Liver (tissue), 9 donors: Measurements from ENCODE around the gene BTBD9. TPM values are rescaled to one million over a fixed set of nuclear protein-coding genes. Genes with fewer than 3 reads are reported as not detected.

Source experiments
- DNase-seq: peaks from one replicate; pipeline ENCODE4 v3.0.0-alpha.2; 2017; ENCODE audit warnings: low spot score
- H3K27ac ChIP-seq, 2 donors: one replicate each; pipeline ENCODE4 v1.7.0; 2013; ENCODE audit warnings: inconsistent platforms in 2 of 2, low read length in 2 of 2, control low read depth in 1 of 2, low read depth in 1 of 2, mild to moderate bottlenecking in 1 of 2
- H3K27me3 ChIP-seq, 4 donors: one replicate each; pipeline versions ENCODE4 v1.6.1 to v1.7.0; 2013; ENCODE audit warnings: low read length in 3 of 4, inconsistent platforms in 1 of 4, mild to moderate bottlenecking in 1 of 4, moderate library complexity in 1 of 4; ENCODE audit not compliant: control insufficient read depth in 4 of 4, insufficient read depth in 4 of 4
- H3K36me3 ChIP-seq, 4 donors: one replicate each; pipeline versions ENCODE4 v1.6.1 to v1.7.0; 2013; ENCODE audit warnings: low read length in 3 of 4, mild to moderate bottlenecking in 3 of 4, low read depth in 1 of 4, moderate library complexity in 1 of 4; ENCODE audit not compliant: control insufficient read depth in 4 of 4, insufficient read depth in 3 of 4
- H3K4me1 ChIP-seq, 4 donors: one replicate each; pipeline versions ENCODE4 v1.6.1 to v1.7.0; 2013; ENCODE audit warnings: low read length in 3 of 4, mild to moderate bottlenecking in 3 of 4, moderate library complexity in 1 of 4; ENCODE audit not compliant: control insufficient read depth in 4 of 4, insufficient read depth in 4 of 4
- H3K4me3 ChIP-seq, 3 donors: one replicate each; pipeline versions ENCODE4 v1.6.1 to v1.7.0; 2013; ENCODE audit warnings: low read length in 3 of 3, control low read depth in 1 of 3, low read depth in 1 of 3, mild to moderate bottlenecking in 1 of 3
- H3K9ac ChIP-seq, 2 donors: one replicate each; pipeline ENCODE4 v1.7.0; 2013; ENCODE audit warnings: low read length in 2 of 2, mild to moderate bottlenecking in 2 of 2, moderate library complexity in 2 of 2, control low read depth in 1 of 2, low read depth in 1 of 2
- H3K9me3 ChIP-seq, 4 donors: one replicate each; pipeline versions ENCODE4 v1.6.1 to v1.7.0; 2013; ENCODE audit warnings: low read length in 3 of 4; ENCODE audit not compliant: control insufficient read depth in 4 of 4
- CTCF ChIP-seq: fragments of 150-350 bp; IDR thresholded peaks from 2 replicates; pipeline ENCODE4 v1.5.1; 2017; ENCODE audit warnings: improper control_type of control experiment, low read depth, low read length; ENCODE audit not compliant: missing input control
- EGR1 ChIP-seq, 2 donors: IDR thresholded peaks; 2 replicates each; pipeline ENCODE4 v1.6.1; 2016 to 2018; ENCODE audit warnings: antibody characterized with exemption in 2 of 2, low read depth in 2 of 2
- FOXA1 ChIP-seq: IDR thresholded peaks from 2 replicates; pipeline ENCODE4 v1.6.1; 2016; ENCODE audit warnings: antibody characterized with exemption
- FOXA2 ChIP-seq: IDR thresholded peaks from 2 replicates; pipeline ENCODE4 v1.6.1; 2016; ENCODE audit warnings: antibody characterized with exemption
- GABPA ChIP-seq, 2 donors: IDR thresholded peaks in 1 of 2; conservative IDR thresholded peaks in 1 of 2; 2 replicates each; pipeline ENCODE4 v1.6.1; 2016; ENCODE audit warnings: antibody characterized with exemption in 2 of 2, mild to moderate bottlenecking in 1 of 2, moderate library complexity in 1 of 2
- HNF4A ChIP-seq, 2 donors: conservative IDR thresholded peaks; 2 replicates each; pipeline ENCODE4 v1.6.1; 2016; ENCODE audit warnings: antibody characterized with exemption in 2 of 2, mild to moderate bottlenecking in 2 of 2
- HNF4G ChIP-seq: IDR thresholded peaks from 2 replicates; pipeline ENCODE4 v1.6.1; 2016; ENCODE audit warnings: antibody characterized with exemption
- JUND ChIP-seq, 2 donors: IDR thresholded peaks; 2 replicates each; pipeline ENCODE4 v1.6.1; 2016; ENCODE audit warnings: antibody characterized with exemption in 2 of 2
- MAX ChIP-seq: IDR thresholded peaks from 2 replicates; pipeline ENCODE4 v1.6.1; 2016; ENCODE audit warnings: antibody characterized with exemption
- RAD21 ChIP-seq, 2 donors: IDR thresholded peaks; 2 replicates each; pipeline ENCODE4 v1.6.1; 2016; ENCODE audit warnings: antibody characterized with exemption in 2 of 2, mild to moderate bottlenecking in 2 of 2
- RXRA ChIP-seq, 2 donors: IDR thresholded peaks; 2 replicates each; pipeline ENCODE4 v1.6.1; 2017 to 2018; ENCODE audit warnings: antibody characterized with exemption in 2 of 2, mild to moderate bottlenecking in 1 of 2
- SP1 ChIP-seq: IDR thresholded peaks from 2 replicates; pipeline ENCODE4 v1.6.1; 2018; ENCODE audit warnings: antibody characterized with exemption, mild to moderate bottlenecking
- YY1 ChIP-seq: IDR thresholded peaks from 2 replicates; pipeline ENCODE4 v1.6.1; 2016; ENCODE audit warnings: antibody characterized with exemption, mild to moderate bottlenecking
- WGBS: extraction: QIAGEN DNeasy Blood & Tissue Kit; methylation state at CpG from one replicate; pipeline ENCODE4 v1.1.7; 2013; 5-methylcytosine and 5-hydroxymethylcytosine counted together
- polyA plus RNA-seq, 2 donors: library from polyadenylated mRNA; stranded (reverse) in 1 of 2; unstranded in 1 of 2; fragments of 200-250 nt in 1 of 2; fragments of >200 nt in 1 of 2; fragmentation: Nextera tagmentation in 1 of 2; extraction: Ambion mirVana in 1 of 2; gene quantifications; one replicate each; pipeline versions ENCODE4 v1.2.1 to v1.2.3, GENCODE V29; 2013 to 2015
- total RNA-seq, 2 donors: library from RNA; depleted of rRNA; stranded (reverse); fragments of >200 nt; gene quantifications; one replicate each; pipeline ENCODE4 v1.2.3, GENCODE V29; 2014
- donor health status: healthy.
- donor health status: healthy.
- donor health status: healthy.
- donor health status: healthy.
- donor health status: healthy.

Gene BTBD9
- total and polyA plus RNA-seq, 4 donors, result 2.0 to 12.4 (median 5.7) TPM

- no peak overlapping the region for H3K9ac ChIP-seq
- WGBS, result 89% methylated on average over 32 of the region's 32 CpGs
- H3K4me1 ChIP-seq, result peaks cover 8 to 41% (median 28%) of the 10 kb centered on the region in 4 donors
- H3K9me3 ChIP-seq, result no peaks in the 10 kb centered on the region
- no peaks in the 10 kb centered on the region for H3K27me3 ChIP-seq
- no peak for DNase-seq
- H3K36me3 ChIP-seq, result no peaks in the 10 kb centered on the region
- H3K27ac ChIP-seq, result no peak overlapping the region
- TF ChIP-seq FOXA2 (no peak), RXRA (IDR thresholded peaks at IDR 0.05) (no peak), HNF4G (no peak), GABPA (IDR thresholded peaks at IDR 0.05 in 1 of 2, conservative IDR thresholded peaks at IDR 0.05 in 1 of 2) (no peak), YY1 (no peak), MAX (no peak), EGR1 (IDR thresholded peaks at IDR 0.05; ENCODE audit: low read depth in 2 of 2) (no peak), CTCF (no peak)
- no peak overlapping the region for H3K4me3 ChIP-seq
Observed at GRCh38 chr6:38166411-38167240, 473.1 kb downstream of the BTBD9 start.

- H3K4me1 ChIP-seq, result peaks cover 8 to 22% (median 12%) of the 10 kb centered on the region in 4 donors
- DNase-seq, result no peak
- TF ChIP-seq YY1 (no peak), FOXA2 (no peak), MAX (no peak), HNF4G (no peak), SP1 (no peak), RAD21 (IDR thresholded peaks at IDR 0.05) (no peak), JUND (IDR thresholded peaks at IDR 0.05) (no peak)
- H3K9ac ChIP-seq, result no peak overlapping the region
- 97% methylated on average over 14 of the region's 14 CpGs for WGBS
- H3K27me3 ChIP-seq, result no peaks in the 10 kb centered on the region
- H3K36me3 ChIP-seq, result no peaks in the 10 kb centered on the region
- no peak overlapping the region for H3K4me3 ChIP-seq
- no peaks in the 10 kb centered on the region for H3K9me3 ChIP-seq
- peak overlapping the region; percentile 46 to 82 for H3K27ac ChIP-seq
Observed at GRCh38 chr6:38164671-38165108, 475.0 kb downstream of the BTBD9 start.

- peak overlapping the region; percentile 46 to 82 for H3K27ac ChIP-seq
- no peak overlapping the region for H3K4me3 ChIP-seq
- 68% methylated on average over 6 of the region's 6 CpGs for WGBS
- no peak for TF ChIP-seq FOXA2
- no peak for TF ChIP-seq FOXA1
- peak; percentile 29 to 77 for TF ChIP-seq RXRA (IDR thresholded peaks at IDR 0.05)
- TF ChIP-seq HNF4A (conservative IDR thresholded peaks at IDR 0.05), result peak; percentile 78 to 85
- peak; percentile 8 to 35 for TF ChIP-seq RAD21 (IDR thresholded peaks at IDR 0.05)
- TF ChIP-seq SP1, result no peak
- TF ChIP-seq YY1, result peak; percentile 78
- no peak for TF ChIP-seq GABPA (IDR thresholded peaks at IDR 0.05 in 1 of 2, conservative IDR thresholded peaks at IDR 0.05 in 1 of 2)
- TF ChIP-seq JUND (IDR thresholded peaks at IDR 0.05), result no peak
- H3K4me1 ChIP-seq, result peaks cover 8 to 21% (median 12%) of the 10 kb centered on the region in 4 donors
- H3K27me3 ChIP-seq, result no peaks in the 10 kb centered on the region
- no peaks in the 10 kb centered on the region for H3K36me3 ChIP-seq
- H3K9me3 ChIP-seq, result no peaks in the 10 kb centered on the region
- H3K9ac ChIP-seq, result no peak overlapping the region
- DNase-seq, result no peak
Observed at GRCh38 chr6:38164131-38164481, 475.6 kb downstream of the BTBD9 start.
